HCT116 (cell line): ENCODE data around the gene AARS1.

ENCODE experiments used
- CBX3 ChIP-seq: IDR thresholded peaks from 2 replicates; pipeline ENCODE4 v1.6.1; 2012; ENCODE audit warnings: low read depth
- CEBPB ChIP-seq: IDR thresholded peaks from 2 replicates; pipeline ENCODE4 v1.6.1; 2012; ENCODE audit warnings: low read depth
- CTCF ChIP-seq, 3 experiments: fragments of 200-600 bp in 1 of 3; sonication (generic) in 1 of 3; IDR thresholded peaks in 2 of 3; conservative IDR thresholded peaks in 1 of 3; 2 replicates each; pipeline ENCODE4 v1.5.1; 2012 to 2017; ENCODE audit warnings: low read depth in 2 of 3, low read length in 2 of 3, antibody characterized with exemption in 1 of 3, borderline replicate concordance in 1 of 3, control low read depth in 1 of 3, mild to moderate bottlenecking in 1 of 3, mixed read lengths in 1 of 3, mixed run types in 1 of 3, moderate library complexity in 1 of 3; ENCODE audit not compliant: insufficient read depth in 1 of 3
- EGR1 ChIP-seq: IDR thresholded peaks from 2 replicates; pipeline ENCODE4 v1.6.1; 2012; ENCODE audit warnings: low read depth
- EZH2 ChIP-seq: fragments of 200-600 bp; sonication (generic); IDR thresholded peaks from 2 replicates; pipeline ENCODE4 v1.6.1; 2017; ENCODE audit warnings: antibody characterized with exemption, mixed run types
- EZH2phosphoT487 ChIP-seq: fragments of 200-600 bp; IDR thresholded peaks from 2 replicates; pipeline ENCODE4 v1.6.1; 2018; ENCODE audit warnings: antibody characterized with exemption, borderline replicate concordance
- JUND ChIP-seq: IDR thresholded peaks from 2 replicates; pipeline ENCODE4 v1.6.1; 2012
- POLR2A ChIP-seq: IDR thresholded peaks from 2 replicates; pipeline ENCODE4 v1.7.0; 2011; ENCODE audit warnings: borderline replicate concordance; ENCODE audit not compliant: insufficient read depth, insufficient read length; ENCODE audit errors: extremely low read depth
- RAD21 ChIP-seq: IDR thresholded peaks from 2 replicates; pipeline ENCODE4 v1.6.1; 2012; ENCODE audit warnings: low read depth, mild to moderate bottlenecking
- SIN3A ChIP-seq: IDR thresholded peaks from 2 replicates; pipeline ENCODE4 v1.6.1; 2012; ENCODE audit warnings: low read depth
- SRF ChIP-seq: IDR thresholded peaks from 2 replicates; pipeline ENCODE4 v1.6.1; 2012; ENCODE audit warnings: low read depth
- TCF7L2 ChIP-seq: IDR thresholded peaks from 2 replicates; pipeline ENCODE4 v1.7.0; 2011; ENCODE audit warnings: borderline replicate concordance, inconsistent platforms; ENCODE audit not compliant: insufficient read depth, insufficient read length; ENCODE audit errors: extremely low read depth
- TF ChIP-seq, protein P1 (sequence below): IDR thresholded peaks from 2 replicates; pipeline ENCODE4 v1.6.1; 2012; ENCODE audit warnings: low read depth
- TF ChIP-seq, protein P2 (sequence below): IDR thresholded peaks from 2 replicates; pipeline ENCODE4 v1.6.1; 2012

DNA sequence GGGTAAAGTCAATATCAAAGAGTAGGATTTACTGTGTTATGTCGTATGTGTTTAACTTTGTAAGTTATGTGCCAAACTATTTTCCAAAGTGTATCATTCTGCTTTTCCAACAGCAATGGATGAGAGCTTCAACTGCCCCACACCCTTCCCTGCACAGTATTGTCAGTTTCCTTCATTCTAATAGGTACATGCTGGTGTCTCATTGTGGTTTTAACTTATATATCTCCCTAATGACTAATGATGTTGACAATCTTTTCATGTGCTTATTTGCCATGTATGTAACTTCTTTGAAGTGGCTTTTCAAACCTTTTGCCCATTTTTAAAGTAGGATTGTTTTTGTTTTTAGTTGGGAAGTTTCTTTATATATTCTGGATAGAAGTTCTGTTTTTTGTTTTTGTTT, 13.4 kb upstream of the AARS1 start:
- TF ChIP-seq CTCF (IDR thresholded peaks at IDR 0.05 in 2 of 3, conservative IDR thresholded peaks at IDR 0.05 in 1 of 3; ENCODE audit: borderline replicate concordance in 1 of 3, insufficient read depth in 1 of 3, low read depth in 2 of 3, low read length in 2 of 3) (no peak), CEBPB (no peak), EGR1 (no peak), EZH2phosphoT487 (no peak), EZH2 (no peak), SIN3A (no peak), POLR2A (no peak), SRF (no peak), RAD21 (no peak), JUND (no peak), TCF7L2 (no peak), CBX3 (no peak)
- TF ChIP-seq, protein P1, sequence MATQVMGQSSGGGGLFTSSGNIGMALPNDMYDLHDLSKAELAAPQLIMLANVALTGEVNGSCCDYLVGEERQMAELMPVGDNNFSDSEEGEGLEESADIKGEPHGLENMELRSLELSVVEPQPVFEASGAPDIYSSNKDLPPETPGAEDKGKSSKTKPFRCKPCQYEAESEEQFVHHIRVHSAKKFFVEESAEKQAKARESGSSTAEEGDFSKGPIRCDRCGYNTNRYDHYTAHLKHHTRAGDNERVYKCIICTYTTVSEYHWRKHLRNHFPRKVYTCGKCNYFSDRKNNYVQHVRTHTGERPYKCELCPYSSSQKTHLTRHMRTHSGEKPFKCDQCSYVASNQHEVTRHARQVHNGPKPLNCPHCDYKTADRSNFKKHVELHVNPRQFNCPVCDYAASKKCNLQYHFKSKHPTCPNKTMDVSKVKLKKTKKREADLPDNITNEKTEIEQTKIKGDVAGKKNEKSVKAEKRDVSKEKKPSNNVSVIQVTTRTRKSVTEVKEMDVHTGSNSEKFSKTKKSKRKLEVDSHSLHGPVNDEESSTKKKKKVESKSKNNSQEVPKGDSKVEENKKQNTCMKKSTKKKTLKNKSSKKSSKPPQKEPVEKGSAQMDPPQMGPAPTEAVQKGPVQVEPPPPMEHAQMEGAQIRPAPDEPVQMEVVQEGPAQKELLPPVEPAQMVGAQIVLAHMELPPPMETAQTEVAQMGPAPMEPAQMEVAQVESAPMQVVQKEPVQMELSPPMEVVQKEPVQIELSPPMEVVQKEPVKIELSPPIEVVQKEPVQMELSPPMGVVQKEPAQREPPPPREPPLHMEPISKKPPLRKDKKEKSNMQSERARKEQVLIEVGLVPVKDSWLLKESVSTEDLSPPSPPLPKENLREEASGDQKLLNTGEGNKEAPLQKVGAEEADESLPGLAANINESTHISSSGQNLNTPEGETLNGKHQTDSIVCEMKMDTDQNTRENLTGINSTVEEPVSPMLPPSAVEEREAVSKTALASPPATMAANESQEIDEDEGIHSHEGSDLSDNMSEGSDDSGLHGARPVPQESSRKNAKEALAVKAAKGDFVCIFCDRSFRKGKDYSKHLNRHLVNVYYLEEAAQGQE: no peak
- TF ChIP-seq, protein P2, sequence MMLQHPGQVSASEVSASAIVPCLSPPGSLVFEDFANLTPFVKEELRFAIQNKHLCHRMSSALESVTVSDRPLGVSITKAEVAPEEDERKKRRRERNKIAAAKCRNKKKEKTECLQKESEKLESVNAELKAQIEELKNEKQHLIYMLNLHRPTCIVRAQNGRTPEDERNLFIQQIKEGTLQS: no peak
